ENCODE data around the gene CASZ1. TPM values are rescaled to one million over a fixed set of nuclear protein-coding genes. Genes with fewer than 3 reads are reported as not detected.

CASZ1 gene
- polyA plus RNA-seq, 3 donors = 0.30 to 3.7 (median 0.50) TPM

GRCh38 chr1:10773376-10773775, 23.1 kb downstream of the CASZ1 start:
- Histone ChIP-seq H3K36me3 (replicated peaks in 1 of 2; ENCODE audit: control insufficient read depth in 1 of 2, insufficient read depth in 2 of 2, low read length in 2 of 2) (no peaks in the 10 kb centered on the region), H3K27me3 (ENCODE audit: control insufficient read depth in 2 of 2, insufficient read depth in 2 of 2, low read length in 2 of 2) (no peaks in the 10 kb centered on the region), H2AFZ (ENCODE audit: insufficient read depth, low read depth, low read length, poor library complexity, severe bottlenecking) (no peak overlapping the region), H3K4me1 (ENCODE audit: control insufficient read depth in 1 of 2, insufficient read depth in 2 of 2, low read length in 2 of 2) (no peaks in the 10 kb centered on the region), H3K9me3 (replicated peaks in 1 of 2; ENCODE audit: control insufficient read depth in 1 of 2, insufficient read depth in 1 of 2, low read length in 2 of 2) (no peaks in the 10 kb centered on the region), H3K4me3 (replicated peaks in 1 of 3; ENCODE audit: low read depth in 2 of 3, low read length in 3 of 3) (no peak overlapping the region), H3K4me2 (replicated peaks; ENCODE audit: extremely low read depth, low read length, poor library complexity, severe bottlenecking) (no peak overlapping the region), H3K27ac (ENCODE audit: low read depth in 1 of 2, low read length in 2 of 2) (no peak overlapping the region), H3K9ac (ENCODE audit: insufficient read depth, low read length, poor library complexity, severe bottlenecking) (no peak overlapping the region), H3K79me2 (ENCODE audit: insufficient read depth, low read length) (no peaks in the 10 kb centered on the region), H4K20me1 (ENCODE audit: insufficient read depth, low read length) (no peaks in the 10 kb centered on the region)
- intact Hi-C loops (cut with micrococcal nuclease) = no loop called here
- no peaks in the 10 kb centered on the region for H3K4me1 Mint-ChIP-seq
- no peak for DNase-seq
- 91% methylated on average over 4 of the region's 12 CpGs for WGBS (ENCODE audit: insufficient coverage)
- H3K27me3 Mint-ChIP-seq (ENCODE audit: low read depth in 3 of 3) = peaks cover 0 to 8% (median 4%) of the 10 kb centered on the region in 3 donors
- H3K27ac Mint-ChIP-seq = no peak overlapping the region
- no peak for TF ChIP-seq CTCF (IDR thresholded peaks at IDR 0.05)
- no peaks in the 10 kb centered on the region for H3K9me3 Mint-ChIP-seq
- no peak overlapping the region for H3K4me3 Mint-ChIP-seq
- no peaks in the 10 kb centered on the region for H3K36me3 Mint-ChIP-seq

GRCh38 chr1:10772711-10773110, 23.7 kb downstream of the CASZ1 start:
- Histone ChIP-seq H3K36me3 (replicated peaks in 1 of 2; ENCODE audit: control insufficient read depth in 1 of 2, insufficient read depth in 2 of 2, low read length in 2 of 2) (no peaks in the 10 kb centered on the region), H3K4me2 (replicated peaks; ENCODE audit: extremely low read depth, low read length, poor library complexity, severe bottlenecking) (no peak overlapping the region), H3K4me3 (replicated peaks in 1 of 3; ENCODE audit: low read depth in 2 of 3, low read length in 3 of 3) (no peak overlapping the region), H3K27me3 (ENCODE audit: control insufficient read depth in 2 of 2, insufficient read depth in 2 of 2, low read length in 2 of 2) (no peaks in the 10 kb centered on the region), H4K20me1 (ENCODE audit: insufficient read depth, low read length) (no peaks in the 10 kb centered on the region), H3K79me2 (ENCODE audit: insufficient read depth, low read length) (no peaks in the 10 kb centered on the region), H3K4me1 (ENCODE audit: control insufficient read depth in 1 of 2, insufficient read depth in 2 of 2, low read length in 2 of 2) (no peaks in the 10 kb centered on the region), H3K9ac (ENCODE audit: insufficient read depth, low read length, poor library complexity, severe bottlenecking) (no peak overlapping the region), H3K9me3 (replicated peaks in 1 of 2; ENCODE audit: control insufficient read depth in 1 of 2, insufficient read depth in 1 of 2, low read length in 2 of 2) (no peaks in the 10 kb centered on the region), H2AFZ (ENCODE audit: insufficient read depth, low read depth, low read length, poor library complexity, severe bottlenecking) (no peak overlapping the region), H3K27ac (ENCODE audit: low read depth in 1 of 2, low read length in 2 of 2) (no peak overlapping the region)
- TF ChIP-seq CTCF (IDR thresholded peaks at IDR 0.05) = no peak
- H3K27me3 Mint-ChIP-seq (ENCODE audit: low read depth in 3 of 3) = peaks cover 0 to 8% (median 4%) of the 10 kb centered on the region in 3 donors
- no peak for DNase-seq
- no peaks in the 10 kb centered on the region for H3K36me3 Mint-ChIP-seq
- H3K9me3 Mint-ChIP-seq = no peaks in the 10 kb centered on the region
- intact Hi-C loops (cut with micrococcal nuclease) = no loop called here
- 100% methylated on average over 1 of the region's 7 CpGs for whole genome bisulfite sequencing (ENCODE audit: insufficient coverage)
- H3K27ac Mint-ChIP-seq = no peak overlapping the region
- no peak overlapping the region for H3K4me3 Mint-ChIP-seq
- H3K4me1 Mint-ChIP-seq = no peaks in the 10 kb centered on the region

Data from CD14-positive monocyte (primary cell).